ENCODE measurements around the gene GNPTAB.
"Not testable (repeated sequence)": the region's sequence is repeated elsewhere in the genome, so short reads cannot be mapped to it uniquely, and the experiment has no call there.

Gene GNPTAB

GRCh38 chr12:101737476-101737875, 93.3 kb downstream of the GNPTAB start:
- Histone ChIP-seq H2AFZ (ENCODE audit: low read depth, low read length) (no peak overlapping the region), H3K4me3 (ENCODE audit: low read length) (no peak overlapping the region), H3K36me3 (replicated peaks; ENCODE audit: low read depth, low read length) (no peaks in the 10 kb centered on the region), H3K9me3 (ENCODE audit: insufficient read depth, low read length) (no peaks in the 10 kb centered on the region), H3K4me1 (ENCODE audit: low read length) (no peaks in the 10 kb centered on the region), H3K27ac (ENCODE audit: low read length) (no peak overlapping the region), H3K27me3 (ENCODE audit: low read depth, low read length) (no peaks in the 10 kb centered on the region), H3K4me2 (ENCODE audit: low read length) (no peak overlapping the region), H4K20me1 (ENCODE audit: insufficient read depth, low read length) (no peaks in the 10 kb centered on the region), H3K9ac (ENCODE audit: low read length) (no peak overlapping the region), H3K79me2 (ENCODE audit: low read length) (no peaks in the 10 kb centered on the region)
- TF ChIP-seq CTCF (IDR thresholded peaks at IDR 0.05; ENCODE audit: low read depth, low read length) (no peak), EZH2phosphoT487 (IDR thresholded peaks at IDR 0.05; ENCODE audit: low read depth) (no peak)

GRCh38 chr12:101734482-101734881, 96.3 kb downstream of the GNPTAB start:
- H3K9me3 ChIP-seq (ENCODE audit: insufficient read depth, low read length); H4K20me1 ChIP-seq (ENCODE audit: insufficient read depth, low read length); H3K79me2 ChIP-seq (ENCODE audit: low read length); H2AFZ ChIP-seq (ENCODE audit: low read depth, low read length); H3K27ac ChIP-seq (ENCODE audit: low read length); H3K4me2 ChIP-seq (ENCODE audit: low read length); H3K36me3 ChIP-seq (replicated peaks; ENCODE audit: low read depth, low read length); H3K4me1 ChIP-seq (ENCODE audit: low read length); H3K9ac ChIP-seq (ENCODE audit: low read length); H3K4me3 ChIP-seq (ENCODE audit: low read length); H3K27me3 ChIP-seq (ENCODE audit: low read depth, low read length): not testable (repeated sequence)

GRCh38 chr12:101733166-101733565, 97.6 kb downstream of the GNPTAB start:
- no peak for TF ChIP-seq EZH2phosphoT487 (IDR thresholded peaks at IDR 0.05; ENCODE audit: low read depth)
- no peak for TF ChIP-seq CTCF (IDR thresholded peaks at IDR 0.05; ENCODE audit: low read depth, low read length)
- Histone ChIP-seq H3K4me2 (ENCODE audit: low read length) (no peak overlapping the region), H3K9me3 (ENCODE audit: insufficient read depth, low read length) (no peaks in the 10 kb centered on the region), H3K79me2 (ENCODE audit: low read length) (no peaks in the 10 kb centered on the region), H3K4me3 (ENCODE audit: low read length) (no peak overlapping the region), H3K27ac (ENCODE audit: low read length) (no peak overlapping the region), H3K9ac (ENCODE audit: low read length) (no peak overlapping the region), H4K20me1 (ENCODE audit: insufficient read depth, low read length) (no peaks in the 10 kb centered on the region), H3K4me1 (ENCODE audit: low read length) (no peaks in the 10 kb centered on the region), H3K27me3 (ENCODE audit: low read depth, low read length) (no peaks in the 10 kb centered on the region), H2AFZ (ENCODE audit: low read depth, low read length) (no peak overlapping the region), H3K36me3 (replicated peaks; ENCODE audit: low read depth, low read length) (no peaks in the 10 kb centered on the region)

- H3K9me3 ChIP-seq (ENCODE audit: insufficient read depth, low read length), result no peaks in the 10 kb centered on the region
- H3K27ac ChIP-seq (ENCODE audit: low read length), result no peak overlapping the region
- H3K9ac ChIP-seq (ENCODE audit: low read length), result no peak overlapping the region
- H3K36me3 ChIP-seq (replicated peaks; ENCODE audit: low read depth, low read length), result no peaks in the 10 kb centered on the region
- H3K79me2 ChIP-seq (ENCODE audit: low read length), result no peaks in the 10 kb centered on the region
- no peak overlapping the region for H3K4me2 ChIP-seq (ENCODE audit: low read length)
- no peaks in the 10 kb centered on the region for H3K27me3 ChIP-seq (ENCODE audit: low read depth, low read length)
- no peaks in the 10 kb centered on the region for H3K4me1 ChIP-seq (ENCODE audit: low read length)
- no peaks in the 10 kb centered on the region for H4K20me1 ChIP-seq (ENCODE audit: insufficient read depth, low read length)
- no peak for TF ChIP-seq EZH2phosphoT487 (IDR thresholded peaks at IDR 0.05; ENCODE audit: low read depth)
- TF ChIP-seq CTCF (IDR thresholded peaks at IDR 0.05; ENCODE audit: low read depth, low read length), result no peak
- no peak overlapping the region for H2AFZ ChIP-seq (ENCODE audit: low read depth, low read length)
- H3K4me3 ChIP-seq (ENCODE audit: low read length), result no peak overlapping the region
Observed at GRCh38 chr12:101732318-101732717, 98.4 kb downstream of the GNPTAB start.

GRCh38 chr12:101729842-101730241, 100.9 kb downstream of the GNPTAB start:
- no peaks in the 10 kb centered on the region for H3K36me3 ChIP-seq (replicated peaks; ENCODE audit: low read depth, low read length)

More at GRCh38 chr12:101729842-101730241, 100.9 kb downstream of the GNPTAB start:
- Histone ChIP-seq H3K9ac (ENCODE audit: low read length) (no peak overlapping the region), H3K4me3 (ENCODE audit: low read length) (no peak overlapping the region), H2AFZ (ENCODE audit: low read depth, low read length) (no peak overlapping the region), H3K4me1 (ENCODE audit: low read length) (no peaks in the 10 kb centered on the region), H3K27me3 (ENCODE audit: low read depth, low read length) (no peaks in the 10 kb centered on the region), H3K4me2 (ENCODE audit: low read length) (no peak overlapping the region), H4K20me1 (ENCODE audit: insufficient read depth, low read length) (no peaks in the 10 kb centered on the region), H3K79me2 (ENCODE audit: low read length) (no peaks in the 10 kb centered on the region), H3K27ac (ENCODE audit: low read length) (no peak overlapping the region), H3K9me3 (ENCODE audit: insufficient read depth, low read length) (no peaks in the 10 kb centered on the region)
- TF ChIP-seq EZH2phosphoT487 (IDR thresholded peaks at IDR 0.05; ENCODE audit: low read depth), result no peak
- TF ChIP-seq CTCF (IDR thresholded peaks at IDR 0.05; ENCODE audit: low read depth, low read length), result no peak
